Right lung (tissue), 10 donors: ENCODE results near the gene ADAMTS2. TPM values are rescaled to one million over a fixed set of nuclear protein-coding genes. Genes with fewer than 3 reads are reported as not detected.

Experiments used
- DNase-seq, 2 donors: peaks; one replicate each; pipeline ENCODE4 v3.0.0-alpha.2; 2013
- long read RNA-seq, 8 donors: transcript quantifications; one replicate each; lab custom pipeline, GENCODE V29; 2026
- polyA plus RNA-seq, 5 donors: library from polyadenylated mRNA; unstranded; fragments of 120-200 nt; gene quantifications; one replicate each; pipeline versions ENCODE4 v1.2.1 to v1.2.3, GENCODE V29; 2013; ENCODE audit warnings: inconsistent platforms in 1 of 5, low replicate concordance in 1 of 5; ENCODE audit not compliant: insufficient read length in 5 of 5, insufficient read depth in 1 of 5

The ADAMTS2 gene
- 10 to 100 TPM; 27.7 to 44.9 (median 31.5) TPM for polyA plus RNA-seq
- long read RNA-seq, donor 1, full-length matches to known transcripts, result 3 of 3 reads
- long read RNA-seq, donor 1, partial matches to known transcripts, result 0 of 3 reads
- long read RNA-seq, donor 1, other reads (novel, unspliced or antisense), result 0 of 3 reads
- long read RNA-seq, donor 2, full-length matches to known transcripts, result 6 of 6 reads
- long read RNA-seq, donor 2, partial matches to known transcripts, result 0 of 6 reads
- long read RNA-seq, donor 2, other reads (novel, unspliced or antisense), result 0 of 6 reads
- long read RNA-seq, donor 3, full-length matches to known transcripts, result 2 of 2 reads
- long read RNA-seq, donor 3, partial matches to known transcripts, result 0 of 2 reads
- long read RNA-seq, donor 3, other reads (novel, unspliced or antisense), result 0 of 2 reads
- long read RNA-seq, donor 4, full-length matches to known transcripts, result 4 of 4 reads
- long read RNA-seq, donor 4, partial matches to known transcripts, result 0 of 4 reads
- long read RNA-seq, donor 4, other reads (novel, unspliced or antisense), result 0 of 4 reads
- long read RNA-seq, donor 5, full-length matches to known transcripts, result 3 of 9 reads
- long read RNA-seq, donor 5, partial matches to known transcripts, result 6 of 9 reads
- long read RNA-seq, donor 5, other reads (novel, unspliced or antisense), result 0 of 9 reads
- long read RNA-seq, donor 6, full-length matches to known transcripts, result 6 of 6 reads
- long read RNA-seq, donor 6, partial matches to known transcripts, result 0 of 6 reads
- long read RNA-seq, donor 6, other reads (novel, unspliced or antisense), result 0 of 6 reads
- long read RNA-seq, donor 7, partial matches to known transcripts, result 0 of 1 reads
- long read RNA-seq, donor 7, other reads (novel, unspliced or antisense), result 0 of 1 reads
- long read RNA-seq, donor 8, result 0 reads

- peak; percentile 55 to 57 for DNase-seq
Observed at GRCh38 chr5:179345433-179346321, at the start of gene ADAMTS2. Gene ADAMTS2, minus strand, starts transcription at chr5:179345461. Its CDS starts 133 bp downstream, at chr5:179345328.

DNA sequence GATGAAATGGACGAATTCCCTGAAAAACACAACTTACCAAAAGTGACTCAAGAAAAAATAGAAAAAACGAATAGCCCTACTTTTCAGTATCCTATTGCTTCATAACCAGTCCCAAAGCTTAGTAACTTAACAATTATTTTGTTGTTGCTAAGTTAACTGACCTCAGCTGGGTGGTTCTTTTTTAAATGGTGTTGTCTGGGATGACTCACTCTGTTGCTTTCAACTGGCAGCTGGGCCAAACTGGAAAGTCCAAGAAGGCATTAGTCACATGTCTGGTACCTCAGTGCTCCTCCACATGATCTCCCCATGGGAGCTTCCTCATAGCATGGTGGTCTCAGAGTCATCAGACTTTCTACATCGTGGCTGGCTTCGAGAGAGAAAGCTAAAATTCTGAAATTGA is 47.8 kb upstream of the ADAMTS2 start:
- DNase-seq, result no peak

- no peak for DNase-seq
Observed at GRCh38 chr5:179387151-179388110, 42.2 kb upstream of the ADAMTS2 start.

DNA sequence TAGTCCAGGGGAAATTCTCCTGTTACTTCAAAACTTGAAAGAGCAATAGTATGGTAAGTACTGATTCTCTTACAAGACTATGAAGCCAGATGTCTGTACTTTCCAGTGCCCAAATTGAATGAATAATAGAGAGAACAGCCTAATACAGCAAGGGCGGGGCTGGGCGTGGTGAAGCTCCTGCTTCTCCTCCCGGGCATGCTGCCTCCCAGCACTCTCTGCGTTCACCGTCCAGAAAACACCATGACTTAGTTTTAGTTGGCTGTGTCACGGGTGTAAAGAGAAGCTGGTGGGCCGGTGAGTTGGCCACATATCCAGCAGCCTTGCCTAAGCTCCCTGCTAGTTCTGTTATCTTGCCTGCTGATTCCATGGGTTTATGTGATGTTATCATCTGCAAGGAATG is 40.7 kb upstream of the ADAMTS2 start:
- no peak for DNase-seq

DNA sequence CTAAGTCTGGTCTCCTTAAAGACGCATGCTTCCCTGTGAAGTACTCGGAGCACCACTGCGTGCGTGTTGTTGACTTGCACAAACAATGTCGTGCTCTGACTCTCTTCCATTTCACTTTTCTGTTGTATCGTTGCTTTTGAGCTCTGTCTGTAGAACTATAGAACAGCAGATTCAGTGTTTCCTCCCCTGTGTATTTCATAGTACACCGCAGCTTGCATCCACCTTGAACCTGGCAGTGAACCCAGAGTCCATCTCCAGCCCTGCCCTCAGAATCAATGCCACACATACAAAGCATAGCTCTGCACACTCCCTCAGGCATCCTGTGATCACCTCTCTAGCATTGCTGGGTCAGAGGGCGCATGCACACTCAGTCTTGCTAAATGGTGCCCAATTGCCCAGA is 37.2 kb upstream of the ADAMTS2 start:
- DNase-seq, result no peak

DNA sequence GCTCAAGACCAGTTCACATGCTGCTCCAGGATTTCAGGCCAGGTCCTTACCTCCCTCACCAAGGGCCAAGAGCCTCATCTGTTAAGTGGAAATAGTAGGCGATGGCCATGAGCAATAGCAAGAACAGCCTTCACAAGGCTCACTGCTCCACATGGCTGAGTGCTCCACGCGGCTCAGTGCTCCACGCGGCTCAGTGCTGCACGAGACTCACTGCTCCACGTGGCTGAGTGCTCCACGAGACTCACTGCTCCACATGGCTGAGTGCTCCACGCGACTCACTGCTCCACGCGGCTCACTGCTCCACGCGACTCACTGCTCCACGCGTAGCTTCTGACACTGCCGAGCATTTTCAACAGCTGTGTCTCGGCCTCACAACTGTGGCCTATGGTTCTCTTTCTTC is 36.4 kb upstream of the ADAMTS2 start:
- no peak for DNase-seq

DNA sequence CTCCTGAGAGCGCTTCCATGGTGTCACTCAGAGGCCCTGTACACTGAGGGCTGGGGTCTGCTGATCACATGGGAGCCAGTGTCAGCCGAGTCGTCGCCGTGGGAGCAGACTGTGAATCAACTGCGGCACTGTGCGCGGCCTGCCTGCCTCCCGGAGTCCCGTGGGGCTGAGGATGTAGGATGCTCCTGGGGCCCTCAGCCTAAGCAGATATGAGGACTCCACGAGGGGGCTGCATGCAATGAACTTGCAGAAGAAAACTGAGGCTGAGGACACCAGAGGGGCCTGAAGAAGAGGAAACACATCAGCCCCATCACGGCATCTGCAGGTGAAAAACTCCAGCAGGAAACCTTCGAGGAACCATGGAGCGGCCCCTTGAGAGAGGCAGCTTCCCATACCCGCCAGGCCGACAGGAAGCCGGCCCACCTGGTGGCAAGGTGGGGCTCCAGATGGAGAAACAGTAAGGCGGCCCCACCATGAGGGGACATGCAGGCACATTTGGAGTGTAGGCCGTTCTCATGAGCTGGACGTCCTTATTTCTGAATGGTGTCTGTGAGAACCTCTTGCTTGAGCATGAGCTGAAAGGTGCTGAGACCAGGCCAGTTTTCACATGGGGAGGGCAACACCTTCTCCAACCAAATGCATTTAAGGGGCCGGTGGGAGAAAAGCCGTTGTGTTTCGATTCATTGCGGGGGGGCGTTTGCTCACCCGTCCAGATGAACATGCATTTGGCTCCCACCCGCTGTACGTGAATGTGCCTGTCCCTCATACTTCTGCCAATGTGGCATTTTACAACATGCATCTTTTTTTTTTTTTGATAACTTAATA is 35.2 kb upstream of the ADAMTS2 start:
- DNase-seq, result no peak

DNA sequence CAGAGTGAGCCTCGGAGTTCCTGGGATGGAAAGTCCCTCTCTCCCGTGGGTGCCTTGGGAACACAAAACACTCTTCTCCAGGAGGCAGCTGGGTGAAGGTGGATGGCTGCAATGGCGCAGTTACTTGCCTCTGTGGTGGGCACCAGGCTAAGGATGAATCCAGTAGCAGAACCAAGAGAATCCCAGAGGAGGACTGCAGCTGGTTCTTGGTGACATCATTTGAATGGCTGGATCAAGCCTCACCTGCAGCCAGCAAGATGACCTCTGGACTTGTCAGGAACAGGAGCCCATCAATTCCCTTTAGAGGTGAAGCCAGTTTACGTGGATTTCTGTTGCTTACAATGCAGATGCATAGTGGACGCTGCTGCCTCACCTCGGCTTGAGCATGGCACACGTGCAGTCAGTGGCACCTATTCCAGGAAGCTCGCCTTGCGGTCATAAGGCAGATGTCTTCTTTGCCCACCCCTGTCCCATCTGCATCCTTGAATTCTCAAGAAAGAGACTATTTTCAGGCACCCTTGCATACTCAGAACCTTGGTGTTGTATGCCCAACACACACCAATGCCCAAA is 34.1 kb upstream of the ADAMTS2 start:
- DNase-seq, result no peak

GRCh38 chr5:179378441-179379271 is 33.4 kb upstream of the ADAMTS2 start:
- DNase-seq, result peak in 1 of 2 donors; percentile 5

- no peak for DNase-seq
Observed at GRCh38 chr5:179378116-179378440, 32.8 kb upstream of the ADAMTS2 start.

- no peak for DNase-seq
Observed at GRCh38 chr5:179377421-179378115, 32.3 kb upstream of the ADAMTS2 start.

- DNase-seq, result no peak
Observed at GRCh38 chr5:179376701-179377420, 31.6 kb upstream of the ADAMTS2 start.

- DNase-seq, result no peak
Observed at GRCh38 chr5:179375831-179376365, 30.6 kb upstream of the ADAMTS2 start.

DNA sequence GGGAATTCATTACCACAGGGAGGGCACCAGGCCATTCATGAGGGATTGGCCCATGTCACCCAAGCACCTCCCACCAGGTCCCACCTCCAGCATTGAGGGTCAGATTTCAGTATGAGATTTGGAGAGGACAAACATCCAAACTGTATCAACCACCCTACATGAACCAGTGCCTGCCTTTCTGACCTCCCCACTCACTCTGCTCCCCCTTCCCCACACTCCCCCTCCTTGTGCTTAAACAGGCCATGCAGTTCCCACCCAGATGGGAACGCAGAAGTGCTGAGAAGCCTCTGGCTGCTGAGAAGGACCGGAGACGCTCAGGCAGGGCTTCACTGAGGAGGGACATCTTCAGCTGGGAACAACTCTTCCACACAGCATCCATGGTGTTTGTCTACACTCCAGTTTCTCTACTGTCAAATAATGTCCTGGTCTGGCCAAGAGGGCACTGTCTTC is 30.0 kb upstream of the ADAMTS2 start:
- DNase-seq, result no peak

GRCh38 chr5:179374506-179375235 is 29.4 kb upstream of the ADAMTS2 start:
- no peak for DNase-seq
